Stimulated activated CD4-positive, alpha-beta T cell treated with anti-CD3 and anti-CD28 coated beads, Interleukin-15, amount 100 ng/mL, for 24 hours (primary cell): Measurements from ENCODE around the gene GBF1.

ENCODE experiments used
- DNase-seq: peaks from one replicate; pipeline ENCODE4 v3.0.0-alpha.2; 2020

The GBF1 gene

GRCh38 chr10:102398172-102399020 is 153.1 kb downstream of the GBF1 start:
- no peak for DNase-seq

DNA sequence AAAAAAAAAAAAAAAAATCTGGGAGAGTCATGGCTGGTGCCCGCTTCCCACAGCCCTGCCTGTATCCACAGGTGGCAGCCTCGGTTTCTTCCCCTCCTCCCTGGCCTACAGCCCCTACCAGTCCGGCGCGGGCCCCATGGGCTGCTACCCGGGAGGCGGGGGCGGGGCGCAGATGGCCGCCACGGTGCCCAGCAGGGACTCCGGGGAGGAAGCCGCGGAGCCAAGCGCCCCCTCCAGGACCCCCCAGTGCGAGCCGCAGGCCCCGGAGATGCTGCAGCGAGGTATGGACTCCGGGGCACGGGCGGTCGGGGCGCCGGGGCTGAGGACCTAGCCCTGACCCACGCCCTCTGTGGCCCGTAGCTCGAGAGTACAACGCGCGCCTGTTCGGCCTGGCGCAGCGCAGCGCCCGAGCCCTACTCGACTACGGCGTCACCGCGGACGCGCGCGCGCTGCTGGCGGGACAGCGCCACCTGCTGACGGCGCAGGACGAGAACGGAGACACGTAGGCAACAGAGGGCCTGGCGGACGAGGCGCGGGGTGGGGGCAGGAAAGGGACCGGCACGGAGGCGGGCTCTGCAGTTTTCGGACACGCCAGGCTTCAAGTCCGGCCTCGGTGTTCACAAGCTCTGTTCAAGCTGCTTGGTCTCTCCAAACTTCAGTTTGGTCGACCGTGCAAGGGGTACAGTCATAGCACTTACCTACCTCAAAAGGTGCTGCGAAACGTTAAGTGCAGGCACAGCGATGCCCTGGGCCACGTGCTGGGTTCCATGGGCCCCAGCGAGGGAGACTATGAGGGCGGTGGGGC is 154.1 kb downstream of the GBF1 start:
- DNase-seq, result peak; percentile 91

DNA sequence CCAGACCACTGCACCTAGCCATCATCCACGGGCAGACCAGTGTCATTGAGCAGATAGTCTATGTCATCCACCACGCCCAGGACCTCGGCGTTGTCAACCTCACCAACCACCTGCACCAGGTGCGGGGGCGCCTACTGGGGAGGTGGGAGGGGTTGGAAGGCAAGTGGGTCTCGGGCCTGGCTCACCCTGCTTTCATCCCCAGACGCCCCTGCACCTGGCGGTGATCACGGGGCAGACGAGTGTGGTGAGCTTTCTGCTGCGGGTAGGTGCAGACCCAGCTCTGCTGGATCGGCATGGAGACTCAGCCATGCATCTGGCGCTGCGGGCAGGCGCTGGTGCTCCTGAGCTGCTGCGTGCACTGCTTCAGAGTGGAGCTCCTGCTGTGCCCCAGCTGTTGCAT is 154.7 kb downstream of the GBF1 start:
- no peak for DNase-seq

DNA sequence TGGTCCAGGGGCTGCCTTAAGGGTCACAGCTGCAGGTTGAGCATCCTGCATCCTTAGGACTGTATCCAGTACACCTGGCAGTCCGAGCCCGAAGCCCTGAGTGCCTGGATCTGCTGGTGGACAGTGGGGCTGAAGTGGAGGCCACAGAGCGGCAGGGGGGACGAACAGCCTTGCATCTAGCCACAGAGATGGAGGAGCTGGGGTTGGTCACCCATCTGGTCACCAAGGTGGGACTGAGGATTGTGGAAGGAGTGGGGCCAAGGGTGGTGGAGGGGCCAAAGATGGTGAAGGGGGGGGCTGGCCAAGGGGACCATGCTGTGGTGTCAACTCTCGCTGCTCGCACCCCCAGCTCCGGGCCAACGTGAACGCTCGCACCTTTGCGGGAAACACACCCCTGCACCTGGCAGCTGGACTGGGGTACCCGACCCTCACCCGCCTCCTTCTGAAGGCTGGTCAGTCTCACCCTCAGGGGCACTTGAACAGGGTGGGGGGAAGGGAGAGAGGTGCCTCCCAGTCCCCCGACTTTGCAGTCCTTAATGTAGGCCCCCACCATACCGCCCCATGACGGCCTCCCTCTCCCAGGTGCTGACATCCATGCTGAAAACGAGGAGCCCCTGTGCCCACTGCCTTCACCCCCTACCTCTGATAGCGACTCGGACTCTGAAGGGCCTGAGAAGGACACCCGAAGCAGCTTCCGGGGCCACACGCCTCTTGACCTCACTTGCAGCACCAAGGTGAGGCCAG is 155.4 kb downstream of the GBF1 start:
- no peak for DNase-seq

- DNase-seq, result no peak
Observed at GRCh38 chr10:102401342-102401654, 156.0 kb downstream of the GBF1 start.

DNA sequence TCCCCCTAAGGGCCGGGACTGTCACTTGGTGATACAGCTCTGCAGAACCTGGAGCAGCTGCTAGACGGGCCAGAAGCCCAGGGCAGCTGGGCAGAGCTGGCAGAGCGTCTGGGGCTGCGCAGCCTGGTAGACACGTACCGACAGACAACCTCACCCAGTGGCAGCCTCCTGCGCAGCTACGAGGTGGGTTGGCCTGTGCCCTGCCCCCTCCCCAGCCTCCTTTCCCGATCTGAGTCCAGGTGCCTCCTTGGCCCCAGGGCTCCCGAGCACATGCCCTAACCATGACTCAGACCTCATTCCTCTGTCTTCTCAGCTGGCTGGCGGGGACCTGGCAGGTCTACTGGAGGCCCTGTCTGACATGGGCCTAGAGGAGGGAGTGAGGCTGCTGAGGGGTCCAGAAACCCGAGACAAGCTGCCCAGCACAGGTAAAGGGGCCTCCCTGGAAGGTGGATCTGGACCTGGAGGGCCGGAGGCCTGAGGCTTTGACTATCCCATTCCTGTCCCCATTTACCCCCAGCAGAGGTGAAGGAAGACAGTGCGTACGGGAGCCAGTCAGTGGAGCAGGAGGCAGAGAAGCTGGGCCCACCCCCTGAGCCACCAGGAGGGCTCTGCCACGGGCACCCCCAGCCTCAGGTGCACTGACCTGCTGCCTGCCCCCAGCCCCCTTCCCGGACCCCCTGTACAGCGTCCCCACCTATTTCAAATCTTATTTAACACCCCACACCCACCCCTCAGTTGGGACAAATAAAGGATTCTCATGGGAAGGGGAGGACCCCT is 156.6 kb downstream of the GBF1 start:
- DNase-seq, result no peak

- no peak for DNase-seq
Observed at GRCh38 chr10:102402512-102402896, 157.2 kb downstream of the GBF1 start.

DNA sequence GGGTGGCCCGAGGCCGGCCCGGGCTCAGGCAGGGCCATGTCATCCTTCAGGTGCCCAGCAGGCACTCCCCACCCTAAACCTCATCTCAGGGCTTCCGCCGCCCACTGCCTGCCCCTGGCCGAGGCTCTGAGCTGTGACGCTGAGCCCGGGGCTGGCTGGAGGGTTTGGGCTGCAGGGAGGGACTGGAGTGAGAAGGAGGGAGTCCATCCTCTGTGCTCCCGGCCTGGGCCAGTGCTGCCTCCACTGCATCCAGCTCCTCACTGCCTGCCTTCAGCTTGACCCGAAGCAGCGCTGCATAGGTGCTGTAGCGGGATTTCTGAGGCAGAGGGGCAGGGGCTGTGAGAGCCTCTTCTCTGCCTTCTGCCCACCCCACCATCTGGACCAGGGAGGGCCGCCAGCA is 157.8 kb downstream of the GBF1 start:
- DNase-seq, result no peak

DNA sequence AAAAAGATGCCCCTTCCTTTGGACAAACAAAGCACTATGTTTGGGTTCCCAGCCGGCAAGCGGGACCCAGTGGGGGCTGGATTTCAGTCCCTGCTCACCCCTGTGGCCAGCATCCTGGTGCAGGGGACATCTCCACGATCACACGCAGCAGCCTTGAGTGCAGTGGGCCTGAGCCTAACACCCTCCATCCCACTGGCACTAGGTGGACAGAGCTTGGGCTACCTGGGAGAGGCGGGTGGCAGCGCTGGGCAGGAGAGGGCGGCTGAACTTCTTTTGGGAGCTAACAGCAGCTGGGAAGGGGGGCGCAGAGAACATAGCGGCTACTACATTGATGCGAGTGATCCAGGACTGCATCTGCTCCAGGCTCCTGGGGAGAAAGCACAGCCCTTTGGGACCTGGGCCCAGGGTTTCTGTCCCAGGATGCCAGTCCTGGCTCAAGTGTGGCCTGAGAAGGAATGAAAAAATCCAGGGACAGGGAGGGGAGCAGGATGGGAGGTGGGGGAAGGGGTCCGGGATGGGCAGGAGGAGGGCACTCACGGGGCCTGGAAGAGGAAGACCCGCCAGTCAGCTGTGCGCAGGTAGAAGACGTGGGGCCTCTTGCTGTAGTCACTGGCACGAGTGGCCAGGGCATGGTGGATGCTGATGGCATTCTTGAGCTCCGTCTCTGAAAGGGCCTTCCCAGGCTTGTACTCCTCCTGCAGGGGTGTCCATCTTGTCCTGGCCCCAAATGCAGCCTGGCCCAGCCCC is 159.2 kb downstream of the GBF1 start:
- no peak for DNase-seq

DNA sequence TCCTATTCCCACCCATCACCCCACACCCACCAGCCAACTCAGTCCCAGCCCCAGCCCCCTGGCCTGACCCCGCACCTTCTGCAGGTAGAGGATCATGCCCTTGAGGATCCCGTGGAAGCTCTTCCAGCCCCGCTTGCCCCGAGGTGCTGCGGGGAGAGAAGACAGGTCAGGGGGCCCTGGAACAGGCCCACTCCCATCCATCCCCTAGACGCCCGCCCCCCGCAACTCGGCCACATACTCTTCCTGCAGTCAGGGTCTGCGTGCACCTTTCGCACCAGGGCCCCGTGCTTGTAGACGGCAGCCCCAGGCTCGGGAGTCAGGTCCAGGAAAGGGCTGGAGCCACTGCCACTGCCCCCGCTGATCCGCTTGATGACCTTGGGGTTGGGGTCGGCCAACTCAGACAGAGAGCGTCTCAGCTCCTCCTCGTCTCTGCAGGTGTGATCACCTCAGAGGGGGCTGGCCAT is 159.8 kb downstream of the GBF1 start:
- no peak for DNase-seq

DNA sequence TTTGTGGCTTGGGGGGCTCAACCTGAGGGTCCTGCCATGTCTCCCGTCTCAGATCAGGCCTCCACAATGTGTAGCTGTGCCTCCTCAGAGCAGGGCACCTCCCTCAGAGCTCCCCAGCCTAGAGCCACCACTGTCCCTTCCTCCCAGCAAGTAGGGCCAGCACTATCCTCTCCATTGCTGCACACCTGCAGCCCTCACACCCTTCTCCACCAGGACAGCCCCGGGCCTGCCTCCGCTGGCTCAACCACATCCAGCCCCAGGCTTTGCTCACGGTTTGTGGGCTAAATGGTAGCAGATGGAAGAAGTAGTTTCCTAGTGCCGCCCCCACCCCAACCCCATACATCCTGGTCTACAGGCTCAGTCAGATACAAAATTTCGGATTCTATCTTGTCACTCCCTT is 160.3 kb downstream of the GBF1 start:
- DNase-seq, result no peak

- DNase-seq, result no peak
Observed at GRCh38 chr10:102406815-102407214, 161.5 kb downstream of the GBF1 start.

DNA sequence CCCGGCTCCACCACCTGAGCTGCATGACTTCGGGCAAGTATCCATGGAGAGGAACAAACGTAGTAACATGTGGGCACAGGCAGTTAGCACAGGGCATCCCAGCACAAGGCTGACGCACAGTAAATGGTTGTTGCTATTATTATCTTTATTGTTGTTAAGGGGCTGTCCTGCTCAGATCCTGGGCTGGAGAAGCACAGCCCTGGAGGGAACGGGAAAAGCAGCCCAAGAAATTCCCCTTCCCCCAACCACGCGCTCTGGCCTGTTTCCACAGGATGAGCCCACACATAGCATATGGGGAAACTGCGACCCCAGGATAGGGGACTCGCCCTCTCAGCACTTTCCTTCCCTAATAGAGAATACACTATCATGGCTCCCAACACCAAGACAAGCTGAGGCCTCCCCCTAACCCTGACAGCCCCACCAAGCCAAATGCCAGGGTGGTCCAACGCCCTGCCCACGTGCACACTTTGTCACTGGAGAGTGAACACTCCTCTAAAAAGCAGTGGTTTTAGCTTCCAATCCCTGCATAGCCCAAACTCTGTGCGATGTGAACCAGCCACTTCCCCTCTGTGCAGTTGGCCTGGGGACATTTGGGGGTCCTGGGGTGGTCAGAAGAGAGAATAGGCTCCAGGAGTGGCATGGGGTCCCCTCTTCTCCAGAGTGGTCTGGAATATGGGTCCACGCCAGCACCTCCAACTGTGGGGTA is 162.2 kb downstream of the GBF1 start:
- DNase-seq, result no peak

GRCh38 chr10:102408131-102408727 is 162.9 kb downstream of the GBF1 start:
- no peak for DNase-seq

- DNase-seq, result peak; percentile 89
Observed at GRCh38 chr10:102408728-102409603, 163.6 kb downstream of the GBF1 start.

DNA sequence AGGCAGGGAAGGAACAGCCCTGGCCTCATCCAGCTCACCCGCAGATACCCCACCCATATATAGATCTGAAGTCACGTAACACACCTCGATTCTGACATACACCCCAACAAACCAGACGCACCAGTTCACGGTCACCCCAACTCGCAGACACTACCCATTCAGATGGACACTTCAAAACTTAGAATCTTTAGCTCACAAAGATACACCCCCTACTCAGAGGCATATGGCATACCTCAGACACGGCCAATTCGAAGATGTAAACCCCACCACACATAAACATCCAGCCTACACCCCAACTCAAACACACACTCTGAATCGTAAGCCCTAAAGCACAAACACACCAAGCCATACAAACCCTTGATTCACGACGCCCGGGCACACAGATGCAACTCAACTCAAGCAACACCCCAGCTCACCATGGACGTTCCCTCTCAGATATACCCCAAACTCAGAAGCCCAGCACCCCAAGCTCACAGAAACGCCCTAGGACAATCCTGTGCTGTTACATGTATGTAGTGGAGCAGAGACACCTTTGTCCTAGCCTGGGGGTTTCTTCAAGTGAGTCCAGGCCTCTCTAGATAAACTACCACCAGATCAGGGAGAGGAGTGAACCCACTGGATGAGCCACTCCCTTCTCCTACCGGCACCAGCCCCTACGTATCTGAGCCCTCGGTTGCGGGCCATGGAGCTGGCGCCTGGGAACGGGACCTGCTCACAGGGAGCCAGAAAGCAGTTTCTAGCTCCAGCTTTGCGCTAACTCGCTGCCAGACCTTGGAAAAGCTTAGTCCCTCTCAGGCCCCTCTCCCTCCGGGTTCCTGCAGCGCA is 164.5 kb downstream of the GBF1 start:
- DNase-seq, result no peak

DNA sequence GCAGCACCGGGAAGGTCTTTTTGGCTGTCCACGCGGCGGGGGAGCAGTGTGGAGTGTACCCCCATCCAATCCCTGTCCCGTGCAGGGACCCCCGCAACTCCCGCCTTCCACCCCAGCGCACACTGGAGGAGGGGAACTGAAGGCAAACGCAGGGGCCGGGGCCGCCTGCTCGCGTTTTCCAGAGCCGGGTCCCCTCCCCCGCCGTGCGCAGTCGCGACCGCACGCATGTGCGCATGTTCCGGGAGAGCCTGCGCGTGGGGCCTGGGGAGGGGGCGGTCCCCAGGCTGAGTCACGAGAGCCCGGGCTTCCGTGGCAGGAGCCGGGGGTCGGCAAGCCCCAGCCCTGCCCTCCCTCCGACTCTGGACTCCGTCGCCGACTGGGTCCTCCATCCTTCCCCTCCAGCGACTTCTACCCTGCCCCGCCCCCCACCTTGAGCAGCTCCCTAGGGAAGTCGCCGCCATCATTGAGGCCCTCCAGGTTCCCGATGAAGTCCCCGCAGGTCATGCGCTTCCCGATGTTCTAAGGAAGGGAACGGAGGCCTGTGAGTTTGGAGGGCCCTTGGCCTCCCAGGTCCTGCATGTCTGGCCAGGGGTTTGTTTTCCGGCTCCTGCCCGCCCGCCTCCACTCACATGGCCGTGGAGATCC is 165.2 kb downstream of the GBF1 start:
- peak; percentile 83 for DNase-seq
